HG02970 (cell line): ENCODE data around the gene IL1A.
A peak's percentile ranks its signal among the peaks of the same experiment; 100 is the strongest.

ENCODE experiments used
- ATAC-seq: cut with Tn5 transposase; IDR thresholded peaks from one replicate; pipeline ENCODE4 v1.9.1; 2021; ENCODE audit warnings: mild to moderate bottlenecking, moderate library complexity, moderate number of reproducible peaks; ENCODE audit not compliant: unreplicated experiment, low FRiP score

Gene IL1A

DNA sequence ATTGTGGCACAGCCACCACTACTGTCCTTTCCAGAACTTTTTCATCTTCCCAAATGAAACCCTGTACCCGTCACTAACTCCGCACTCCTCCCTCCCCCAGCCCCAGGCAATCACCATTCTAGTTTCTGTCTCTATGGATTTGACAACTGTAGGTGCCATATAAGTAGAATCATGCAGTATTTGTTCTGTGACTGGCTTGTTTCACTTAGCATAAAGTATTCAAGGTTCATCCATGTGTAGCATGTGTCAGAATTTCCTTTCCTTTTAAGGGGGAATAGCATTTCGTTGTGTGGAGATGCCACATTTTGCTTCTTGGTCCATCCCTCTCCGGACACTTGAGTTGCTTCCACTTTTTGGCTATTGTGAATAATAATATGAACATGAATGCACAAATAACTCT is 19.0 kb downstream of the IL1A start:
- no peak for ATAC-seq

DNA sequence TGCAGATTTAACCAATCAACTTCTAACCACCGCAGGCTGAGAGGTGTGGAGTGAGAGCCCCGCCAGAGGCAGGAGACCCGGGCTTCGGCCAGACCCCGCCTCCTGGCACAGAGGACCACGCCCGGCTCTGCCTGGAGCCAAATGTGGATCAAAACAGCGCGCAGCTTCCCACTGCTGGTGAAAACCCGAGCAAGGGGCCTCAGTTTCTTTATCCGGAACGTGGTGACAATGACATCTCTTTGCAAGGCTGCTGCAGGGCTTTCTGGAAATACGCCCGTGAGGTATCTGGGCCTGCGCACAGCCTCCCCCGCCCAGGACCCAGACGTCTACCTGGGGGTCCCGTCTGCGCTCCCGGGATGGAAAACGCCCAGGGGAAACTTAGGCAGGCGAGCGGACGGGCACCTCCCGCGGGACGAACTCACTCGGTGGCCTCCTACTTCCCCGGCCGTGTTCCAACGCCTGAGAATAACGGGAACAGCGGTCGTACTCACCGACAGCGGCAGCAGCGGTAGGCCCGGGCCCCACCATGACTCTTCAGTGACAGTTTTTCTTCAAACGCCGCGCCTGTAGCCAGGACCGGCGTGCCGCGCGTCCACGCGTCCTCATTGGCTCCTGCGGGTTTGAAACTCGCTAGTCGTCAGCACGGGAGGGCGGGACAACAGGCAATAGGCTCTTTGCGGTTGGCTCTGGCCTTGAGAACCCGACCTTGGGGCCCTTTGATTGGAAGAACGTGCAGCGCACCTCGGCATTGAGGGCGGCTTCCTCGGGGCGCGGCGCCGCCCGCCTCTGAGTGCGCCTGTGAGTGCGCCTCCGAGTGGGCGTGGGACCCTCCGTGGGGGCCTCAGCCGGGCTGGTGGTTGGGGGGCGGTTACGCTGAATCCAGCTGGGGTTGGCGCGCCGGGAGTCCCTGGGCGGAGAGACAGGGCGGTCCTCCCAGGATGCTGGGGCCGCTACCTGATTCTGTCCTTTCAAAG is 19.9 kb downstream of the IL1A start, which contains the start of gene CKAP2L:
Gene CKAP2L, minus strand, starts transcription at position 539 of the 974 bp plus-strand sequence. Its CDS starts 11 bp downstream, at position 528.
- peak; percentile 97 for ATAC-seq

DNA sequence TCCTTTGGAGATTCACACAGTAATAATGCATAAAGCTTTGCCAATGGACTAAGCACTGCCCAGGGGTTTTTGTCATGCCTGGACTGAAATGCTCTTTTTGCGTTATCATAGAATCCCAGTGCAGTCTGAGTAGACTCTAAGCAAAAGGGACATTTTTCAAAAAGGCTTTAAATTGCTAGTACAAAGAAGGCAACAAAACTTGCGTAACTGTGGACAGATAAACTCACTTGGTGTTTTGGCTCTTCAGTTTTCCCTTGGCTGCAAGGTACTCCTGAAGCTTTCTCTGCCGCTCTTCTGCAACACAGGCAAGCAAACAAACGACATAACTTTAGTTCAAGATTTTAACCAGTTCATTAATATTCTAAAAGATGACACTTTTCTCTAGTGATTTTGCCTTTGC is 22.0 kb downstream of the IL1A start:
- ATAC-seq = no peak

DNA sequence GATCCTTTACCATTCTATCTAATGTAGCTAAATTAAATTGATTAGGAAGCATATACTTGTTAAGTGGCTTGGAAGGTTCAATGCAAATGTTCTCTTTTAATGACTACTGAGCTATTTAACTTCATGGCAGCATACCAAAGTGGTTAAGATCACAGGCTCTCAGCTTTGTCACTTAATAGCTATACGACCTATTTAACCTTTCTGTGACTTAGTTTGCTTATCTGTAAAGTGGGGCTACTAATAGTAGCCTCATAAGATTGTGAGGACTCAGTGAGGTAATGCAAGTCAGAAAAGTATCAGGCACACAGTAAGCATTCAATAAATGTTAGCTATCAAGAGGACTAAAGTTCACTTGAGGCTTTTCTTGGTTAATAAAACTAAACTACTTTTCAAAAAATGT is 24.1 kb downstream of the IL1A start:
- no peak for ATAC-seq

DNA sequence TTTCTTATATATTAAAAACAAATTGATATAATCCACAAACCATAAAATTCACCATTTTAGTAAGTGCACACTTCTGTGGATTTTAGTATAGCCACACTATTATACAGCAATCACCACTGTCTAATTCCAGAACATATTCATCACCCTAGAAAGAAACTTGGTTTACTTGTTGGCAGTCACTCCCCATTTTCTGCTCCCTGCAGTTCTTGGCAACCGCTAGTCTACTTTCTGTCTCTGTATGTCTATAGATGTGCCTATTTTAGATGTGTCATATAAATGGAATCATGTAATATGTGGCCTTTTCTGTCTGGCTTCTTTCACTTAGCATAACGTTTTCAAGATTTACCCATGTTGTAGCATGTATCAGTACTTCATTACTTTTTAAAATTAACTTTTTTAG is 25.6 kb downstream of the IL1A start:
- ATAC-seq = no peak

DNA sequence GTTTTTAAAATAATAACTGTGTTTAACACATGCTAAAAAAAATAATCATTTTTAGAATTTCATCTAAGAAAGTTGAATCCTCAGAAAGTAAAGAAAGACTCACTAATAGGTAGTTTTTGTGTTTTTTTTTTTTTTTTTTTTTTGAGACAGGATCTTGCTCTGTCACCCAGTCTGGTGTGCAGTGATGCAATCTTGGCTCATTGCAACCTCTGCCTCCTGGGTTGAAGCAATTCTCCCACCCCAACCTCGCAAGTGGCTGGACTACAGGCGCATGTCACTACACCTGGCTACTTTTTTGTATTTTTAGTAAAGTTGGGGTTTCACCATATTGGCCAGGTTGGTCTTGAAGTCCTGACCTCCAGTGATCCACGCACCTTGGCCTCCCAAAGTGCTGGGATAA is 27.0 kb downstream of the IL1A start:
- ATAC-seq = no peak

DNA sequence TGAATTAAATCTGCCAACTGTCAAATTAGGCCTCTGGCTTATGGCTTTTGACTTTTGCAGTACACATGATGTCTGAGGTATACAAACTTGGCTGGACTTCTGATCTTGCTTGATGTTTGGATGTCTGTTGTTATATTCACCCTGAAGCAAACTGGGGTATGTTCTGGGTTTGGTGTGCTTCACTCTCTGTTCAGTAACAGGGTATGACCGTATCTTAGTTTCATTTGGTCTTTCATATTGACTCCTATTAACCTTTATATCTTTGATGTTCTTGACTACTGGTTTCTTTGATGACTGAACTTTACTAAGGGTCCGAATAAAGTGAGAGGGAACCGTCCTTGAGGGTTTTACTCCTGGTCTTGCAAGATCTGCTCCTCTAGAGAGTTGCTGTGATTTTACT is 28.1 kb downstream of the IL1A start:
- no peak for ATAC-seq

DNA sequence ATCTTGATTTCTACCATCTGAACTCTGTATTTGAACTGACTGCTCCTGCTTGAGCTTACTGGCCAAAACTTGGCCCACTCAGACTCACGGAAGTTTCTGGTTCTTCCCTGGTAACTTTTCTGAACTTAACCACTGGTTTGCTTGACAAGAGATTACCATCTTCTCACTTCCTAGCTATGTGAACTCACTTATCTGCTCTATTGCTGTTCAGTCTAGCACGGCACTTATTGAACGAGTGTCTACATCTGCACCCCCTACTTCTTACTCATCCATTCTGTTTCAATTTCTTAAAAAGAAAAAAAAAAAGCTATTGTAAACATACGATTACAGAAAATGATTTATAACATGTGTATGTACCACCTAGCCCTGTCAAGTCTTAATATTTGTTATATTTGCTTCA is 28.8 kb downstream of the IL1A start:
- ATAC-seq = no peak

DNA sequence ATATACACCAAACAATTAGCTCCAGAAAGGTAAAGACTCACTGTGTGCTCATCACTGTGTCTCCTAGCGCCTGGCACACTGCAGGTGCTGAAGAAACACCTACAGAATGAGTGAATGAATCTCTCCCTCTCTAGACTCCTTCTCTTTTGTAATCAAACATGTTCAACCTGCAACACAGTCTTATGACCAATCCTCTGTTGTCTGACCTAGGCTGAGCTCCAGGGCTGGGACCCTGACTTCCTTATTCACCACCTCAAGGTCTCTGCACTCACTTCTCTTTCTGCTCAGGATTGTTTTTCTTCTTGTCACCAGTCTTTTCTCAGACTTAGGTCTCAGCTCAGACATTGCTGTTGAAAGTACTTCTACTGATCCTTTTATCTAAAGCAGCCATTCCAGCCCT is 29.7 kb downstream of the IL1A start:
- no peak for ATAC-seq

DNA sequence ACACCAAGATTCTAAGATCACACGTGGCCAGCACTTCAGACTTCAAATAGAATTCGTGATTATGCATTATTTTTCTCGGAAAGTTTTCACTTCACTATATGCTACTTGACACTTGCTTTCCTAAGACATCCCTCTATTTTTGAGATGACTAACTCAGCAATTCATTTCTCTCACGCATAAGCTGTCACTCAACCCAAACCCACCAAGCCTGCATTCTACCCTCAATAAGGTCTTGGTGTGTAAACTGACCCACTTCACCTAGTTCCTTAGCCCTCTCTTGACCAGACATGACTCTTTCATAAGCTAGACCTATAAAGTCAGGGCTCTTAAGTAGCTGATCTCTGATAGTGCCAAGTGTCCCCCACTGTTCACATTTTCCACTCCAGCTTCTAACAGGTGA is 31.6 kb downstream of the IL1A start:
- no peak for ATAC-seq

DNA sequence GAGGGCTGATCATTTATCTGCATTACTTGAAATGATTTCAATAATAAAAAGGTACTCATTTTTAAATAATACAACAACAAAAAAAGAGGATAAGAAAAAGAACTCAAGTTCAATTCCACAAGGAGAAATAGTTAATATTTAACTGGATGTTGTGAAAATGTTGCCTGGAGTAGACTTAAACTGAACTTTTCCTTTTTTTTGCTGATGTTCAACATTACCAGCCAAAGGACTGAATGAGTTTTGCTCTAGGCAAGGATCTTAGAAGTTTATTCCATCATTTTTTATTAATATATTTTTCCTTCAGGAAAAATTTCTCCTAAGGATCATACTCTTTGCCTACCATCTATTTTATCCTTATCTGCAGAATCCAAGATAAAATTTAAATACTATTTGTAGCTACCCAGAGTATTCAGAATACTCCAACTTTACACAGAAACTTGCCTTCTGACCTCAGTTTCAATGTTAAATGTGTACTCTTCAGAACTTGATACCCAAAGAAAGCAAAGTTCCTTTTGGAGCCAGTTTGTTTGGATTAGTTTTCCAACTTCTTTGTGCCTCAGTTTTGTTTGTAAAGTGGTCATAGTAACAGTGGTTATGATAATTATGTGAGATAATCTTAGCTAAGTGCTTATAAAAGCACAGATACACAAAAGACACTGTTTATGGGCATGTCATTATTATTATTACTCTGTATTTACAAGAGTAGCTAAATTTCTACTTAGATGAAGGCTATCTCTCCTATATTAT is 32.7 kb downstream of the IL1A start:
- no peak for ATAC-seq

DNA sequence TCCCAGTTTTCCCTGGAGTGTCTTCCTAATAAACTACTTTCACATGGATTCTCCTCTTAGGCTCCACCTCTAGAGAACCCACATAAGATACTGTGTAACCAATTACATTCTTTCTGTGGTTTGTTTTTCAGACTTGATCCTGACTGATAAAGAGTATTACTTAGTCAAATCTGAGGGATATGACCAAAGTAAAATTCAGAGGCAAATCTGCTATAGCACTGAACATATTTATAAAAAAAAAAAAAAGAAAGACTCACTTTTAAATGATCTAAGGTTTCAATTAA is 33.8 kb downstream of the IL1A start:
- no peak for ATAC-seq

DNA sequence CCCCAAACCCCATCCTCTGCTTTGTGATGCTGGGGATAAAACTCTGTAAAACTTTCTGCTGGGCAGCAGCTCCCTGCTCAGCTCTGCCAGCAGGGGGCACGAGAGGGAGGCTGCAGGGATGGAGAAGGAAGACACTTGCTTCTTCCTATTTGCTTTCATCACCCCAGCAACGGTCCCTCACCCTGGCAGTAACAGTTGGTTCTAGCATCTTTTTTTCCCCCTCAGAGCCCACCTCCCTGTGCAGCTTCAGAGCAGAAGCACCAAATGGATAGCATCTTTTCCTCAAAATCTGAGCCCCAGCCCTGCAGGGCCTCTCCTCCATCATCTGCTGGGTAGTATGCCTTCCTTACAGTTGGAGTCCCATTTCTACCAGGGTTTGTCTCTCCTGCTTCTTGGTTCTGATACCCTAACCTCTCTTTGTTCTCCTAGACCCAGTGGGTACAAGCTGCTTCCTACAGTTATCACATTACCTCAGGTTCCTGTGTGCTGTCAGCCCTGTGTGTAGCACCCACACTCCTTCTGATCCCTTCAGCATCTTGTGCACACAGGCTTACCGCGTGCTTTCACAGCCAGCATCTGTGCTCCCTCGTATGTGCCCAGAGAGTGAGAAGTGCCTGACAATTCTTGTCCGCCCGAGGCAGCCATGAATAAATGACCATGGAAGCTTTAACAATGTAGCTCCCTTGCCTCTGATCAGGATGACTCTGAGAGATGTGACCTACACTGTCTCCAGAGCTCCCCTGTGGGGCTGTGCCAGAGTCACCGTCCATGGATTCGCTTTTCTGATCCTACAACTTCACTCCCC is 34.3 kb downstream of the IL1A start:
- ATAC-seq = no peak

DNA sequence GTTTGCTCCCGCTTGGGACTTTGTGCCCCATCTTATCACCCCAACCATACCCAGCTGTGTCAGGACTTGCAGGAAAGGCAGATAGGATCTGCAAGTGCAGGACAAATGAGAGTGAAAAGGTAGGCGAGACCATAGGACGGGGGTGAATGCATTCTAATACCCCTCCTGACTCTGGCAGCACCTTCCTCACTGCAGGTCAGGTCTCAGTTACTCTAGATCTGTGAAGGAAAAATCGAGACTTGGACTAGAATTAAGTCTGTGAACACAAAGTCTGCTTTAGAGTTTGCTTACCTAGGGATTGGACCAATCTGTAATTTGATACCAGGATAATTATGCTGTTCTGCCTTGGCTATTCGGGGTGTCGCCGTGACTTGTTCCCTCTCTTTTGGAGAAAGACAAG is 43.8 kb downstream of the IL1A start:
- no peak for ATAC-seq

DNA sequence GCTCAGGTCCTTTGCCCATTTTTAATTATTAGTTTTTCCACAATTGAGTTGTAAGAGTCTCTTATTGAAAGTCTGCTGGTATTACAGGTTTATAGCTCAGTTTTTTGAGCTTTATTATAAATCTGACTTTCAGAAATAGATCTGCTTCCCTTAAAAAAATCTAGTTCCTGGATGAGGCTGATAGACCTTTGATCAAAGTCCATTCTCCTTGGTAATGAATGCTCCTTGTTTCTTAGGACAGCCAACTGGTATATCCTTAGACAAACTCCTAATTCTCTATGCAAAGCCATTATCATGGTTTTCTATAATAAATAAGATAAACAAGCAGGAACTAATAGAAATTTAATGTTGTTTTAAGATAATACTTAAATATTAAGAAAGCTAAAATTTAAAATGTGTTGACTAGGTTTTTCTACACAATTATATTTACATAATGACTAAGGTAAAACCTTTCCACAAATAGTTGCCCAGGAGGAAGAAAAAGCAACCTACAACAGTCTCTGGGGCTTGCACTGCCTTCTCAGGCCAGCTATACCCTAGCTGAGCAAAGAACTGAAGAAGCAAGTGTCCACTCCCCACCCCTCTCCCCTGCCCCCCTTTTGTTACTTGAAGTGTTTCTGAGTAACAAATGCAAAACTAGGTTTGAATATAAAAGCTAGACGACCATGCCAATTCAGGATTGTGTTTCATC is 46.6 kb downstream of the IL1A start:
- ATAC-seq = no peak

DNA sequence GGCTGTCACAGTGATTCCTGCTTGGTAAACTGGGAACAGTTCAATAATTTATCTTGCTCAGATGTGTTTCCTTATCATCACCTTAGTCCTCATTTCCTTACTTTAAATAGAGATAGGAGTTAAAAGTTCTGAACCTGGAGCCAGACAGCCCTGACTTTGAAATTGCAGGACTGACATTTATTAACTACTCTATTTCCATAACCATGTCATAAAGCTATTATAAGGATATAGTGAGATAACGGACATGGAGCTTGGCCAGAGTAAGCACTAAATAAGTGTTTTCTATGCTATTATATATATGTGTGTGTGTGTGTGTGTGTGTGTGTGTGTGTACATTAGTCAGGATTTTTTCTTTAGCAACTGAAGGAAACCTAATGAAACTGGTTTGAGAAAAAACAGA is 50.4 kb downstream of the IL1A start:
- no peak for ATAC-seq

DNA sequence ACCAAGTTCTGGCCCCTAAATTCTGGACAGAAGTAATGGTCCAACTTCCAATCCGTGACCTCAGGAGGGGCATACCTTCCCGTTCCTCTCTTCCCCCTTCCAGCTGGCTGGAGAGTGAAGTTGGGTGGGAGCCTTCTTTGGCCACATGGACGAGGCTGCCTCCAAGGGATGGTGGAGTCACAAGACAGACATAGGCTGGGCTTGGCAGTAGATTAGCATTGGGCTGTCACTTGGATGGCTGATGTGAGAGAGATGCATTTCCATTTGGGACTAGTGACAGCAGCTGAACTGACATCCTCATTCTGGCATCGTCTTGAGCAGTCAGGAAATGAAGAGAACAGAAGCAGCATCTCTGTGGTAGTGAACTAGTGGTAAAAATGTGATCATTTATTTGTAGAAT is 50.8 kb downstream of the IL1A start:
- ATAC-seq = no peak

DNA sequence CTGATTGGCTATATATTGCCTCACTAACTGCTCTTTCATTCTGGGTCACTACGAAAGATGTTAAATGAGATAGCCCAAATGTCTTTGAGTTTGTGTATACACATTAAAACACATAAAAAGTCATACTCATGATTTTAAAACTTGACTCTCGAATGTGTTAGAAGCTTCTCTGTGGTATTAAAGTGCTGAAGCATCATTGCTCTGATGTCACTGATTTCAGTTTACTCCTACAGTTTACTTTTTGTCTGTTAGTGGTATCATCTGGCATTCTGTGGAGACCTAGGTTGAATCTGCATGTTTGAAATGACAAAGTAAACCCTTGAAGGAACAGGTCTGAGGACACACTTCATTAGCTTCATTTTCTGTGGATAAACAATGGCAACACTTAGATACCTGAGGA is 52.8 kb downstream of the IL1A start:
- no peak for ATAC-seq

DNA sequence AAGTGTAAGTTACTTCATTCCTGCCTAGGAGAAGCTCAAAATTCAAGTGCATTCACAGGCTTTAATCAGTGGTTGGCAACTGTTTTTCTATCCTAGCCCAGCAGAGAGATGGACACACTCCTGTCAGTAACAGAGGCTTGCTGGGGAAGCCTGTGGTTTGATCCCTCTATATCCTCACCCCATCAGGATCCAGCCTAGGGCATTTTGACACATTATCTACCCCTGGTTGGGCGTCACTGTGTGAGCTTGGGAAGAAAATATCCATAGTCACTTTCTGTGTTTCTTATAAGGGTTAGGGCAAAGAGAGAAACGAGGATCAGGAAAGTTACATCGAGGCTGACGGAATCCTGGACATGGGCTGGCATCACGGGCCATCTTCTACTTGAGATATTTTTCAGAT is 53.5 kb downstream of the IL1A start:
- ATAC-seq = no peak

DNA sequence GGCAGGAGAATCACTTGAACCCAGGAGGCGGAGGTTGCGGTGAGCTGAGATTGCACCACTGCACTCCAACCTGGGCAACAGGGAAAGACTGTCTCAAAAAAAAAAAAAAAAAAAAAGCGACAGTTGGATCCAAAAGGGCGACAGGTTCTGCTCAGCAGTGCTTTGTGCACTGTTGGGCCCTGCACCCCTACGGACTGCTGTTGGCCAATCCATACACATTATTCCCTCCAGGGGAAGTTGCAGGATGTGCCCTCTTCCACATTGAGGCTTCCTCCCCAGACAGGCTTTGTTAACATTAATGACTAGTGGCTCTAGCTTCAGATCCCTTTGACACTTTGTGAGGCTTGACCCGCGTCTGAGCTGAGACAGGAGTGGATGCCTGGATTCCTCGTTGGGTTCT is 54.1 kb downstream of the IL1A start:
- no peak for ATAC-seq
